ENCODE results near the gene FGF22. TPM values are rescaled to one million over a fixed set of nuclear protein-coding genes. Genes with fewer than 3 reads are reported as not detected.

Gene FGF22
- total RNA-seq, 1 donor, result not detected

DNA sequence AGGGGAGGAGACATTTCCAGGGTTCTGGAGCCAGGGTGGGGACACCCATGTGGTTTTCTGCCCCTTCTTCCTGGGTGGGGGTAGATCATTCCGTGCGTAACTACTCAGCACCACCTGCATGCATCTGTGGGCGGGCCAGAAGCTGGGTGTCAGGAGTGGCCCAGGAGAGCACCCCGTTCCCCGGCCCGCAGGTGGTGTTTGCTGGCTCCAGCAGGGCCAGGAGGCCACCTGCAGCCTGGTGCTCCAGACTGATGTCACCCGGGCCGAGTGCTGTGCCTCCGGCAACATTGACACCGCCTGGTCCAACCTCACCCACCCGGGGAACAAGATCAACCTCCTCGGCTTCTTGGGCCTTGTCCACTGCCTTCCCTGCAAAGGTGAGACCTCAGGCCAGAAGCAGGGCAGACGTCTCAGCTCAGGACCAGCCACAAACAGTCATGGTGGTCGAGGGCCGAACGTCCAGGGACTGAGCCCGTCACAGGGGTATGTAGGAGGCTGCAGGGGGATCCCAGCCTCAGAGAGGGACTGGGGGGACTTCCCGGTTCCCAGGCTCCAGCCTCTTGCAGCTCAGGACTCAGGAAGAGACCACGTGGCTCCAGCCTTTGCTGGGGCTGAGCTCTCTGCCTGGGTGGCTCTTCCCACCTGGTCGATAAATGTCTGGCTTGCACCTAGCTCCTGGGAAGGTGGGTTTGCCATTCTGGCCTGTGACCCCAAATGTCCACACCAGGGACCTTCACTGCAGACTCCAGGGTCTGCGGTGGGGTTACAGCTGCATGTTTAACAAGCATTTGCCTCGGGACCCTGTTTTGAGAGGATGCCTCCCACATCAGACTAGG is 38.1 kb downstream of the FGF22 start:
- no peak overlapping the region for H2AFZ ChIP-seq (ENCODE audit: low read length)
- H3K9me3 ChIP-seq (ENCODE audit: low read depth, low read length), result no peaks in the 10 kb centered on the region
- H3K79me2 ChIP-seq (ENCODE audit: insufficient read depth, low read length), result peaks cover 9% of the 10 kb centered on the region
- H3K36me3 ChIP-seq (ENCODE audit: insufficient read depth, low read length), result no peaks in the 10 kb centered on the region
- H3K27ac ChIP-seq (ENCODE audit: low read depth, low read length), result peak overlapping the region; percentile 7
- H3K27me3 ChIP-seq (ENCODE audit: insufficient read depth, low read length), result no peaks in the 10 kb centered on the region
- H4K20me1 ChIP-seq (ENCODE audit: insufficient read depth, low read length), result peaks cover 12% of the 10 kb centered on the region
- TF ChIP-seq, protein P1, sequence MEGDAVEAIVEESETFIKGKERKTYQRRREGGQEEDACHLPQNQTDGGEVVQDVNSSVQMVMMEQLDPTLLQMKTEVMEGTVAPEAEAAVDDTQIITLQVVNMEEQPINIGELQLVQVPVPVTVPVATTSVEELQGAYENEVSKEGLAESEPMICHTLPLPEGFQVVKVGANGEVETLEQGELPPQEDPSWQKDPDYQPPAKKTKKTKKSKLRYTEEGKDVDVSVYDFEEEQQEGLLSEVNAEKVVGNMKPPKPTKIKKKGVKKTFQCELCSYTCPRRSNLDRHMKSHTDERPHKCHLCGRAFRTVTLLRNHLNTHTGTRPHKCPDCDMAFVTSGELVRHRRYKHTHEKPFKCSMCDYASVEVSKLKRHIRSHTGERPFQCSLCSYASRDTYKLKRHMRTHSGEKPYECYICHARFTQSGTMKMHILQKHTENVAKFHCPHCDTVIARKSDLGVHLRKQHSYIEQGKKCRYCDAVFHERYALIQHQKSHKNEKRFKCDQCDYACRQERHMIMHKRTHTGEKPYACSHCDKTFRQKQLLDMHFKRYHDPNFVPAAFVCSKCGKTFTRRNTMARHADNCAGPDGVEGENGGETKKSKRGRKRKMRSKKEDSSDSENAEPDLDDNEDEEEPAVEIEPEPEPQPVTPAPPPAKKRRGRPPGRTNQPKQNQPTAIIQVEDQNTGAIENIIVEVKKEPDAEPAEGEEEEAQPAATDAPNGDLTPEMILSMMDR (IDR thresholded peaks at IDR 0.05; ENCODE audit: extremely low read depth, low read depth, low read length), result no peak
- peaks cover 12% of the 10 kb centered on the region for H3K4me1 ChIP-seq (ENCODE audit: insufficient read depth, low read length)
- peak overlapping the region; percentile 75 for H3K4me3 ChIP-seq (ENCODE audit: insufficient read depth, low read length)
- peak overlapping the region; percentile 87 for H3K4me2 ChIP-seq (ENCODE audit: insufficient read depth, low read length)
- peak; percentile 89 for DNase-seq (ENCODE audit: insufficient read length, low spot score, missing footprints)

DNA sequence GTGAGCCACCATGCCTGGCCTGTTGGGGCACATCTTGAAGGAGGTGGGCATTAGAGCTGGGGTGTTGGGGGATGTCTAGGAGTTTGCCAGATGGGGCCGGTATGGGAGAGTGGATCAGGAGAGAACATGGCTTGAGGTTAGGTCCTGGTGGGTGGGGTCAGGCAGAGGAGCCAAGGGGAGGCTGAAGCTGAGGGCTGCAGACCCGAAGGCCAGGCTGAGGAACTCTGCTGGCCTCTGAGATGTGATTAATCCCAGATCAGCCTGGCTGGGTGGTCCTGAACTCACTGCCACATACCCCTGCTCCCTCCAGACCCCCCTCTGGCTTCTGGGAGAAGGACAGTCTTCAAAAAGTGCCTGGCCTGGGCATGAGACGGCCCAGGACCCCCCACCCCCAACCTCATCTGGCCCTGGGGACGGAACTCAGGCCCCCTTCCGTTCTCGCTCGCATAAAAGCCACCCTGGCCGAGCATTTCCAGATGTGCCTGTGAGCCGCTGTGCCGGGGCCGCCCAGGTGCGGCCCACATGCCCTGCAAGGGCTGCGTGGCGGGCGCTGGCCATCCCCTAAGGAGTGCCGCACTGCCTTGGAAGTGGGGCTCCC is 39.2 kb downstream of the FGF22 start:
- Histone ChIP-seq H3K4me2 (ENCODE audit: insufficient read depth, low read length) (peak overlapping the region; percentile 82), H3K9me3 (ENCODE audit: low read depth, low read length) (no peaks in the 10 kb centered on the region), H3K27me3 (ENCODE audit: insufficient read depth, low read length) (no peaks in the 10 kb centered on the region), H3K27ac (ENCODE audit: low read depth, low read length) (peak overlapping the region; percentile 69), H2AFZ (ENCODE audit: low read length) (no peak overlapping the region), H3K36me3 (ENCODE audit: insufficient read depth, low read length) (no peaks in the 10 kb centered on the region), H4K20me1 (ENCODE audit: insufficient read depth, low read length) (peaks cover 12% of the 10 kb centered on the region), H3K79me2 (ENCODE audit: insufficient read depth, low read length) (peaks cover 9% of the 10 kb centered on the region), H3K4me3 (ENCODE audit: insufficient read depth, low read length) (peak overlapping the region; percentile 83), H3K4me1 (ENCODE audit: insufficient read depth, low read length) (peaks cover 12% of the 10 kb centered on the region)
- peak; percentile 64 for DNase-seq (ENCODE audit: insufficient read length, low spot score, missing footprints)
- TF ChIP-seq, protein P1 (IDR thresholded peaks at IDR 0.05; ENCODE audit: extremely low read depth, low read depth, low read length), result no peak

DNA sequence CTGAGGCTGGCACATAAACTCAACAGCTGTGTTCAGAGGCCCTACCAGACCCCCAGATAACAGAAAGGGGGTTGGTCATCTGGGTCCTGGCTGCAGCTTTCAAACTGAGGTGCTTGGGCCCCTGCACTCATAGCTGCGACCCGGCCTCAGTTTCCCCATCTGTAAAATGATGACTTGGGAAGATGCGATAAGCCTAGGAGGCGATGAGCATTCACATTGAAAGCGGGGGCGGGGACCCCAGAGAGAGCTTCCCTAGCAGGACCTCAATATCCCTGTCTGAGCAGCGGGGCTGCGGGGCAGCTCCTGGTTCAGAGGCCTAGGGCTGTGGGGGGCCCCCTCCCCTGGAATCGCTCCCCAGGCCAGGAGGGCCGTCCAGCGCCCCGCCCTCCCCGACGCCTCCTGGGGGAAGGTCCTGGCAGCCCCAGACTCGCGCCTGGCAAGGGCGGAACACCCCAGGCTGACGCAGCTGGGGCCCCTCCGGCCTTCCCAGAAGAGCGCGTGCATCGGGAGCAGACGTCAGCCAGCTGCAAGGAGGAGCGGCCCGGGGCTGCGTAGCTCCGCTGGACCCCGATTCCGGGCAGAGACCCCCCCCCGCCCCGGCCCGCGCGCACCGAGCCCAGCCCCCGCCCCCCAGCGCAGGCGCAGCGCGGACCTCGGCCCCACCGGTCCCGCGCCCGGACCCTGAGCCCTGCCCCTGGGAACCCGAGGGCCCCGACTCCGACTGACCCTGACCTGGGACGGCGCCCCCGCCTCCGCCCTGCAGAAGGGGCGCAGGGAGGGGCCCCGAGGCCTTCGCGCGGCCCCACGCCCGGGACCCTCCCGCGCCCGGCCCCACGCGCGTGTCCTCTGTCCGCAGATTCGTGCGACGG is 40.0 kb downstream of the FGF22 start:
- peak overlapping the region; percentile 29 for H2AFZ ChIP-seq (ENCODE audit: low read length)
- no peaks in the 10 kb centered on the region for H3K9me3 ChIP-seq (ENCODE audit: low read depth, low read length)
- H3K4me1 ChIP-seq (ENCODE audit: insufficient read depth, low read length), result peaks cover 12% of the 10 kb centered on the region
- peak overlapping the region; percentile 70 for H3K27ac ChIP-seq (ENCODE audit: low read depth, low read length)
- H3K4me2 ChIP-seq (ENCODE audit: insufficient read depth, low read length), result peak overlapping the region; percentile 82
- no peaks in the 10 kb centered on the region for H3K36me3 ChIP-seq (ENCODE audit: insufficient read depth, low read length)
- TF ChIP-seq, protein P1 (IDR thresholded peaks at IDR 0.05; ENCODE audit: extremely low read depth, low read depth, low read length), result no peak
- no peaks in the 10 kb centered on the region for H3K27me3 ChIP-seq (ENCODE audit: insufficient read depth, low read length)
- H4K20me1 ChIP-seq (ENCODE audit: insufficient read depth, low read length), result peaks cover 12% of the 10 kb centered on the region
- peak overlapping the region; percentile 83 for H3K4me3 ChIP-seq (ENCODE audit: insufficient read depth, low read length)
- H3K79me2 ChIP-seq (ENCODE audit: insufficient read depth, low read length), result peaks cover 9% of the 10 kb centered on the region
- peak; percentile 99 for DNase-seq (ENCODE audit: insufficient read length, low spot score, missing footprints)
